GM18505 (cell line): ENCODE results near the gene DENR.
"Not testable (repeated sequence)": the region's sequence is repeated elsewhere in the genome, so short reads cannot be mapped to it uniquely, and the experiment has no call there.

ENCODE experiments used
- ATAC-seq: cut with Tn5 transposase; IDR thresholded peaks from one replicate; pipeline ENCODE4 v1.9.1; 2021; ENCODE audit not compliant: unreplicated experiment
- POLR2A ChIP-seq: IDR thresholded peaks from 4 replicates; pipeline ENCODE4 v1.6.1; 2011; ENCODE audit warnings: borderline replicate concordance; ENCODE audit not compliant: insufficient read depth, insufficient read length; ENCODE audit errors: extremely low read depth

Gene DENR

DNA sequence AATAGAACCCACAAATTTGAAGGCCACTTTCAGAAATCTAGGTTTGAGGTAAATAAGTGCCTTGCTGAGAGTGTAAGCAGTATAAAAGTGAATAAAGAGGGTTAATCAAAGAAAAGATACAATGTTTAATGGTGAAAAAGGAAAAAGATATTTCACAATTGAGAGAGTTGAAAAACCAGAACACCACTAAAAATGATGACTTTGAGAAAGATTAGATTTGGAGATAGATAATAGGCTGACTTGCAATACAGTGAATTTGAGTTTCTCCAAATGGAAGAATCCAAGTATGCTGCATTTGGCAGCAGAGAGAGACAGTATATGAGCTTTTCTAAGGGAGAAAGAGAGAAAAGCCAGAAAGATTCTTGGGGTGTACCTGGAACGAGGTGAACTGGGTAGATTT, 2.2 kb downstream of the DENR start:
- no peak for TF ChIP-seq POLR2A

DNA sequence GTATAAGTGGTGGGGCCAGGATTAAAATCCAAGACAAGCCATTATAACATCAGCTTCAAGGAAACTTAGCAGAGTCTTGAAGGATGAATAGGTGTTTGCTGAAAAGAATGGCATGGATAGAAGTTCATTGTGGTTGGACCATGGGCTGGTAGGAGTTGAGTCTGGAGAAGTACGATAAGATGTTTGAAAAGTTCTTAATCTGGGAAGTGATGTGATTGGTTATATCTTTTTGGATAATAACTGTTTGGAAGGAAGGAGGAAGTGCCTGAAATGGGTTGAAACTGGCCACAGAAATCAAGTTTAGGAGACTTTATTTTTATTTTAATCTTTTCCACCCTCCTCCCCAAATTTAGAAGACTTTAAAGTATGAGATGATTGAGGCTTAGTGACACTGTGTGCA, 4.9 kb downstream of the DENR start:
- TF ChIP-seq POLR2A, result no peak
- no peak for ATAC-seq

More for the DNA sequence above, 2.2 kb downstream of the DENR start:
- ATAC-seq, result no peak

DNA sequence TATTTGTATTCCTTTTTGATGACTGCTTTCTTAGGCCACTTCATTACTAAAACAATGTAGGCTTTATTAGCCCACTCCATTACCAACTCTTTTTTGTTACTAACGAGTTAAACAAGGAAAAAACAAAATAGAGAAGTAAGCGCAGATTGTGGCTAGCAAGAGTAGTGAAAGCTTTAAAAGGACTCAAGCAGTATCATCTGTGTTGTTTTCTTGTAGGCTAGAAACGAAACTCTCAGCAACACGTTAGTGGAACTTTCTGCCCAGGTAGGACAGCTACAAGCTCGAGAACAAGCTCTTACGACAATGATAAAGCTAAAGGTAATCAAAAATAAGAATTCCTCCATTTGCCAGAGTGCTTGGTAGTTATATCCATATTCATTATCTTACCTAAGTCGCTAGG, 32.9 kb downstream of the DENR start:
- TF ChIP-seq POLR2A, result no peak
- ATAC-seq, result no peak

DNA sequence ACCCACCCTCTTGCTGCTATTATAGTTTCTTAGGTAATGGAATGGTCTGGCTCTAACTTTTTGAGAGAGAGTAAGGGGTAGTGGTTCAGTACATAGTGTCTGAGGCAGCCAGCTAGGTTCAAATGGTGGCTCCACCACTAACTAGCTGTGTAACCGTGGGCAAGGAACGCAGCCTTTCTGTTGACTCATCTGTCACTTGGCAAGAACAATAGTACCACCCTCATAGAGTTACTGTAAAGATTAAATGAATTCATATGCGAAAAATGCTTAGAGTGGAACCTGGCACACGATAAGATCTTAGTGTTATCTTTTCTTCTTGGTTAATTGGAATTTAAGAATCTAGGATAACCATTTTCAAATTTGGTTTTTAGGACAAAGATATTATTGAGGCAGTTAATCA, 35.8 kb downstream of the DENR start:
- ATAC-seq, result no peak
- no peak for TF ChIP-seq POLR2A

DNA sequence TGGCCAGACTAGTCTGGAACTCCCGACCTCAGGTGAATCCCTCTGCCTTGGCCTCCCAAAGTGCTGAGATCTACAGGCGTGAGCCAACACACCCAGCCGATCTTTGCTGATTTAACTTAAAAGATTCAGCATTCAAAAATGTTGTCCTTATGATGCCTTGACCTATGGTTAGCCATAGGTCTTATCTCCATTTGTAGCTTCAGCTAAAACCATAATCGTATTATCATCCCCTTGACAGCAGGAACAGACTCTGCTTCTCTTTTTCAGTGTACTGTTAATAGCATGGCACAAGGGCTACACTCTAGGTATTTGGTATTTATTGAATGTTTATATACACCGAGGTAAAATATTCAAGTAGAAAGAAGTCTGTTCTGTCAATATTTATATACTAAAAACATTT, 37.0 kb downstream of the DENR start:
- ATAC-seq, result no peak
- no peak for TF ChIP-seq POLR2A

DNA sequence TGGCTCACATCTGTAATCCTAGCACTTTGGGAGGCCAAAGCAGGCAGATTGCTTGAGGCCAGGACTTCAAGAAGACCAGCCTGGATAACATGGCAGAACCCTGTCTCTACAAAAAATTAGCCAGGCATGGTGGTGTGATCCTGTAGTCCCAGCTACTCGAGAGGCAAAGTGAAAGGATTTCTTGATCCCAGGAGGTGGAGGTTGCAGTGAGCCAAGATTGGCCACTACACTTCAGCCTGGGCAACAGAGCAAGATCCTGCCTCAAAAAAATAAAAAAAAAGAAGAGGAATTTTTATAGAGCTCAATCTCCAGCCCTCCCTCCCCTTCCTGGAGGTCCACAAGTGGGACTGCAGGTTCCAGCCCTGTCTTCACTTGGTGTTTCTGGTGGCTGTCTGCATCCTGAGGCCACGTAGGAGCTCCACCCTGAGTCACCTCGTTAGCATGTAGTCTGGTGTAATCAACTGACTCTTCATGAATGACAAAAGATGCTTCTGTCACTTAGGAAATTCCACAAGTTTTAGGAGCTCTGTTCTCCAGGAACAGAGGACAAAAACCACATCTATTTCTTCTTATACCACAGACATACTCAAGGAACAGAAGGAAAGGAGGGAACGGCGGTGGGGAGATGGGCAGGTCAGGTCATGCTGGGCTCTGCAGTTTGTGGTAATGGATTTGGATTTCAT, 37.9 kb downstream of the DENR start:
- TF ChIP-seq POLR2A, result no peak
- ATAC-seq, result no peak

DNA sequence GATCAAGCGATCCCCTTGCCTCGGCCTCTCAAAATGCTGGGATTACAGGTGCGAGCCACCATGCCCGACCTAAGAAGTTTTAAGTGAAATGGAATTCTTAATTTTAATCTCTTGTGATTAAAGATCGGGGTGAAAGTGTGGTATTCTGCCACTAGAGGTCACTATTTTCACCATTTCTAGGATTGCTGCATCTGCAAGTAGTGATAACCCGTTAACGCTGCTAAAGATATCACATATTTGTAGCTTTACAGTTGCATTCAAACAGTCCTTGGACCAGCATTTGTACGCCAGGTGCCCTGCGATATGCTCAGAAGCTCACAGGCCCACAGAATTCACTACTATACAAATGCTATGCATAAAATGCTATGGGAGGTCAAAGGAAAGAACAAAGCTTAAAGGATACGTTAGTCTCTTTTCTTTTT, 41.1 kb downstream of the DENR start:
- no peak for TF ChIP-seq POLR2A
- ATAC-seq, result no peak

DNA sequence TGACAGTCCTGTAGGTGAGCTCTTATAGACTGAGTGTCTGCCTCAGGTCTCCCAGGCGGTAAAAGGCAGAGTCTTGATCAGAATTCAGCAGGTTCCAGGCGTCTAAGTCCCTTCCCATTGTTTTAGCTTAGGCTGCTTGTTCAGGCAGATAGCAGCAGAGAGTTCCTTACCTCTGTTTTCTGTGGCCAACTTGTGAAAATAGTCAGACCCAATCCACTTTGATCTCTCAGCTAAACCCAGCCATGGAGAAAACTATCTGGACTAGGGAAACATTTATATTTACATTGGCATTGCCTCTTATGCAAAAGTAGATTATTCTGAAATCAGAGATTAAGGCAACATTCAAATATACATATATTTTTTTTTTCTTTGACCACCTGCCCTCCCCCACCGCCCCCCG, 43.2 kb downstream of the DENR start:
- no peak for ATAC-seq
- TF ChIP-seq POLR2A, result no peak

DNA sequence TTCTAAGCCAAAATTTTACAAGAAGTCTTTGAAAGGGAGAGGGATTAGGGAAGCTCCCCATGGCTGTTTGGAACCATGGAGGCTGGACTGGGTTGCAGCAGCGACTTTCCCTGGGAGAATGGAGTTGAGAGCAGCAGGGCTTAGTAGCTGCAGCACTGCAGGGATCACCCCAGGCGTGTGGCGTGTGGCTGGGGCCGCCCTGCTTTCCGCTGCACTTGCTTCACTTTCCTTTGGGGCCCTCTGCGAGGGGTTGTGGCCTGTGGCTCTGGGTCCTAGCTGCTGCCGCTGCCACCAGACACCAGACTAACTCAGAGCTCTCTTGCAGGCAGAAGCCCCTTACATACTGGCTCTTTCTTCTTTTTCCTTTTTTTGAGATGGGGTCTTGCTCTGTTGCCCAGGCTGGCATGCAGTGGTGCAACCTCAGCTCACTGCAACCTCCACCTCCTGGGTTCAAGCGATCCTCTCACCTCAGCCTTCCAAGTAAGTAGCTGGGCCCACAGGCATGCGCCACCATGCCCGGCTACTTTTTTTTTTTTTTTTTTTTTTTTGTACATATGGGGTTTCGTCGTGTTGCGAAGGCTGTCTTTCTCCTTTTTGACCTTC, 47.1 kb downstream of the DENR start:
- ATAC-seq, result no peak

DNA sequence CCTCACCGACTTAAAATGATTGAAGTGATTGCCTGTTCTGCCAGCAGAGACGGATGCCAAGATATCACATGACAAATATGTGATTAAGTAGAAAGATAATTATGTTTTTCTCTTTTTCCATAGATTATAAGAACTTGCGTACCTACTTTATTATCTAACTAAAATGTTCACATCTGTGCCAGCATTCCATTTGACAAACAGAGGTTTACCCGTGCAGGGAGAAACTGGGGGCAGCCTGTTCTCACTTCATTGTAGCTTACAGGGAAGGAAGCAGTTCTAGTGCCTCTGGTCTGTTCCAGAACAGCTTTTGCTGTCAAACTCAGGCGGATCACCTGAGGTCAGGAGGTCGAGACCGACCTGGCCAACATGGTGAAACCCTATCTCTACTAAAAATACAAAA, 51.3 kb downstream of the DENR start:
- ATAC-seq, result no peak
- no peak for TF ChIP-seq POLR2A

More for the DNA sequence above, 47.1 kb downstream of the DENR start:
- no peak for TF ChIP-seq POLR2A

DNA sequence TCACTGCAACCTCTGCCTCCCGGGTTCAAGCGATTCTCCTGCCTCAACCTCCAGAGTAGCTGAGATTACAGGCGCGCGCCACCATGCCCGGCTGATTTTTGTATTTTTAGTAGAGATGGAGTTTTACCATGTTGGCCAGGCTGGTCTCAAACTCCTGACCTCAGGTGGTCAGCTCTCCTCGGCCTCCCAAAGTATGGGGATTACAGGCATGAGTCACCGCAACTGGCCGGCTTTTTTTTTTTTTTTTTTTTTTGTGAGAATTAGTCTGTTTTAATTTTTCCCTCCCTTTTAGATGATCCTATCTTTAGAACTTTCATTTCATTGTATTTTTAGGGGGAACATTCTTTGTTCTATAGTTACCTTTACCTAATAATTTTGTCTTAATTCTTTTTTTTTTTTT, 52.3 kb downstream of the DENR start:
- not testable (repeated sequence) for ATAC-seq

DNA sequence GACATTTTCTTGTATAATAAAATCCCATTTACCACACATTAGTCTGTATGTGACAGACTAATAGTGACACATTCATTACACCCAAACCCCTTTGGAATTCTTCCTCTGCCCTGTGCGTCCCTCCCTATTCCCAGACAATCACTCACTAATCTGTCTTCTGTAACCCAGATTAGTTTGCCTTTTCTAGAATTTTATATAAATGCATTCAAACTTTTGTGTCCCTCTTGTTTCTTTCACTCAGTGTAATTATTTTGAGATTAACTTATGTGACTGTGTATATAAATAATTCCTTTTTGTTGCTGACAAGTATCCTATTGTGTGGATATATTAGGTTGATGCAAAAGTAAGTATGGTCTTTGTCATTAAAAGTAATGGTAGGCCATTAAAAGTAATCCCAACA, 55.0 kb downstream of the DENR start:
- ATAC-seq, result no peak
- no peak for TF ChIP-seq POLR2A

DNA sequence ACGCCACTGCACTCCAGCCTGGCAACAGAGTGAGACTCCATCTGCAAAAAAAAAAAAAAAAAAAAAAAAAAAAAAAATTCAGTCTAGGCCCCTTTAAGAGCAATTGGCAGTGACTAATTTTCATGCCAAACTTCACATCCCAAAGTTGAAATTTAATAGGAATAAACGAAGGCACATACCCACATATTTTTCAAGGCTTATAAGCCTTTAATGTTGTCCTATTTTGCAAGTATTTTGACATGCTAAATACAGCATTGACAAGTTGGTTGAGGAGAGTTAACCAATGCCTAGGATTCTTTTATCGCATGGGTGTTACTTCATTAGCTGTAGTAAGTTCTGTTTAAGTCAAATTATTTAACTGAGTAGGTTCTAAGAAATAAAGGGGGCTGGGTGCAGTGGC, 59.2 kb downstream of the DENR start:
- ATAC-seq, result no peak
- TF ChIP-seq POLR2A, result no peak

DNA sequence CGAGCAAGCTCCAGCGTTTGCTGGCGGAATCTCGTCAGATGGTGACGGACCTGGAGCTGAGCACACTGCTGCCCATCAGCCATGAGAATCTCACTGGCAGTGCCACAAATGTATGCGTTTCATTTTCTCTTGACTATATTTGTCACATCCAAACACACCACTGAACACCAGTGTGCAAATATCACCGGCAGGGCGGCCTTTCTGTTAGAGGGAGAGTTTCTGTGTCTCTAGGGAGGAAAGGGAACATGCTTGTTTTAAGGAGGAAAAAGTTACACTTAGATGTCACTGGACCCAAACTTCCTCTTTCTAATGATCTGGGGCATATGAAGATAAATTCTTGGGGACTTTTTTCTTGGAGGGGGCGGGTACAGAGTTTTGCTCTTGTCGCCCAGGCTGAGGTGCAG, 60.7 kb downstream of the DENR start:
- no peak for TF ChIP-seq POLR2A
- peak; percentile 57 for ATAC-seq

DNA sequence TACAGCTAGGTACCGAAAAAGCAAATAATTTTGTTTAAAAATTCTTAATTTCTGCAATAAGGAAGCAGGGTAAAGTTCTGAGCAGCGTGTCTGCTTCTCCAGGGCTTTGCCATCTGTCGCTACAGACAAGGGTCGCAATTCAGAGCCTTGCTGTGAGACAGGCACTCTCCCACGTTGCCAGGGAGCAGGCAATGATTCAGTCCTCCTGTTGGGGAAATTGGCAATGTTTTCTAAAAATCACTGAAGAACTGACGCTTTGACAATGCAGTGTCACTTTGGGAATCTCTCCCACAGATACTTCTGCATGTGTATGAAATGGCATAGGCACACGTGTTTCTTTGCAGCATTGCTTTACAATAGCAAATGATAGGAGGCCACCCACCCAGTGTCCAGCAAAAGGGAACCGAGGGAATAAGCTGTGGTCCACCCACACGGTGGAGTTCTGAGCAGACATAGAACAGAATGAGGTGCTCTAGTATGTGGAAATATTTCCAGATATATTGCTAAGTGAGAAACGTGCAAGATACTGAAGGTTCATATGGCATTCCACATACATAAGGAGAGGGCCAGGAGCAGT, 66.7 kb downstream of the DENR start:
- no peak for ATAC-seq
- TF ChIP-seq POLR2A, result no peak

DNA sequence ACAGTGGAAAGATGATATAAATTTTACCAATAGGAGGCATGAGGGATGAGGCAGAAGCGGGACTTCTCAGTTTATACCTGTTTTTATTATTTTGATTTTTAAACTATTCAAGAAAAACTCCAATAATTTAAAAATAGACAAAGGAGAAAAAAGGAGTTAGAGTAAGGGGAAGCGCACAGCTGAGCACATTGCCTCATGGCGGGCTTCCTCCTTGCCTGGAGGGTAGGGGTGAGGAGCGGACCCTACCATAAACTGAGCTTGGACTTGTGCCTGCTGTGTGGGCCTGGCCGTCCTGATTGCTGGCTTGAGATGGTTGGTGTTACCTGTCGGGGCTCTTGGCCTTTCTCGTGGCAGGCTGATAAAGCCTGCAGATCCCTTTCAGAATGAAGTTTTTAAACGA, 67.5 kb downstream of the DENR start:
- no peak for TF ChIP-seq POLR2A
- no peak for ATAC-seq
